ENCODE measurements around the gene DKK2.
"Not testable (repeated sequence)": the region's sequence is repeated elsewhere in the genome, so short reads cannot be mapped to it uniquely, and the experiment has no call there.

The DKK2 gene

GRCh38 chr4:106953036-106953705, 82.9 kb downstream of the DKK2 start:
- DNase-seq (ENCODE audit: insufficient read length, low spot score), result no peak
- TF ChIP-seq TAF1 (IDR thresholded peaks at IDR 0.05; ENCODE audit: low read depth, low read length), result no peak
- TF ChIP-seq POLR2A (IDR thresholded peaks at IDR 0.05; ENCODE audit: low read depth, low read length), result no peak
- TF ChIP-seq POU2F2 (IDR thresholded peaks at IDR 0.05; ENCODE audit: low read depth, low read length), result no peak
- no peak for TF ChIP-seq PAX5 (IDR thresholded peaks at IDR 0.05; ENCODE audit: insufficient read depth, low read length, severe bottlenecking)
- no peak for TF ChIP-seq POLR2AphosphoS5 (IDR thresholded peaks at IDR 0.05; ENCODE audit: low read depth, low read length)
- TF ChIP-seq SPI1 (IDR thresholded peaks at IDR 0.05; ENCODE audit: low read depth, low read length), result no peak
- FAIRE-seq, result no peak

- TF ChIP-seq PAX5 (IDR thresholded peaks at IDR 0.05; ENCODE audit: insufficient read depth, low read length, severe bottlenecking), result no peak
- no peak for TF ChIP-seq SPI1 (IDR thresholded peaks at IDR 0.05; ENCODE audit: low read depth, low read length)
- TF ChIP-seq POLR2A (IDR thresholded peaks at IDR 0.05; ENCODE audit: low read depth, low read length), result no peak
- no peak for TF ChIP-seq TAF1 (IDR thresholded peaks at IDR 0.05; ENCODE audit: low read depth, low read length)
- no peak for TF ChIP-seq POU2F2 (IDR thresholded peaks at IDR 0.05; ENCODE audit: low read depth, low read length)
- no peak for TF ChIP-seq POLR2AphosphoS5 (IDR thresholded peaks at IDR 0.05; ENCODE audit: low read depth, low read length)
- DNase-seq (ENCODE audit: insufficient read length, low spot score) (no peak), FAIRE-seq (no peak)
These were observed 84.2 kb downstream of the DKK2 start for GRCh38 chr4:106951891-106952290.

GRCh38 chr4:106941841-106942240, 94.3 kb downstream of the DKK2 start:
- DNase-seq (ENCODE audit: insufficient read length, low spot score) (no peak), FAIRE-seq (no peak)
- TF ChIP-seq TAF1 (IDR thresholded peaks at IDR 0.05; ENCODE audit: low read depth, low read length), result no peak
- TF ChIP-seq PAX5 (IDR thresholded peaks at IDR 0.05; ENCODE audit: insufficient read depth, low read length, severe bottlenecking), result no peak
- TF ChIP-seq POLR2A (IDR thresholded peaks at IDR 0.05; ENCODE audit: low read depth, low read length), result no peak
- no peak for TF ChIP-seq POLR2AphosphoS5 (IDR thresholded peaks at IDR 0.05; ENCODE audit: low read depth, low read length)
- TF ChIP-seq POU2F2 (IDR thresholded peaks at IDR 0.05; ENCODE audit: low read depth, low read length), result no peak
- no peak for TF ChIP-seq SPI1 (IDR thresholded peaks at IDR 0.05; ENCODE audit: low read depth, low read length)

GRCh38 chr4:106930522-106930921, 105.6 kb downstream of the DKK2 start:
- no peak for TF ChIP-seq POLR2A (IDR thresholded peaks at IDR 0.05; ENCODE audit: low read depth, low read length)
- TF ChIP-seq SPI1 (IDR thresholded peaks at IDR 0.05; ENCODE audit: low read depth, low read length), result no peak
- TF ChIP-seq POLR2AphosphoS5 (IDR thresholded peaks at IDR 0.05; ENCODE audit: low read depth, low read length), result no peak
- no peak for TF ChIP-seq POU2F2 (IDR thresholded peaks at IDR 0.05; ENCODE audit: low read depth, low read length)
- DNase-seq (ENCODE audit: insufficient read length, low spot score) (no peak), FAIRE-seq (no peak)

GRCh38 chr4:106929248-106929647, 106.9 kb downstream of the DKK2 start:
- FAIRE-seq, result no peak
- DNase-seq (ENCODE audit: insufficient read length, low spot score), result no peak
- TF ChIP-seq POLR2AphosphoS5 (IDR thresholded peaks at IDR 0.05; ENCODE audit: low read depth, low read length) (no peak), POU2F2 (IDR thresholded peaks at IDR 0.05; ENCODE audit: low read depth, low read length) (no peak), POLR2A (IDR thresholded peaks at IDR 0.05; ENCODE audit: low read depth, low read length) (no peak), SPI1 (IDR thresholded peaks at IDR 0.05; ENCODE audit: low read depth, low read length) (no peak), PAX5 (IDR thresholded peaks at IDR 0.05; ENCODE audit: insufficient read depth, low read length, severe bottlenecking) (no peak), TAF1 (IDR thresholded peaks at IDR 0.05; ENCODE audit: low read depth, low read length) (no peak)

- FAIRE-seq (no peak), DNase-seq (ENCODE audit: insufficient read length, low spot score) (no peak)
- TF ChIP-seq POLR2AphosphoS5 (IDR thresholded peaks at IDR 0.05; ENCODE audit: low read depth, low read length) (no peak), SPI1 (IDR thresholded peaks at IDR 0.05; ENCODE audit: low read depth, low read length) (no peak), POLR2A (IDR thresholded peaks at IDR 0.05; ENCODE audit: low read depth, low read length) (no peak), POU2F2 (IDR thresholded peaks at IDR 0.05; ENCODE audit: low read depth, low read length) (no peak), TAF1 (IDR thresholded peaks at IDR 0.05; ENCODE audit: low read depth, low read length) (no peak)
These were observed 121.9 kb downstream of the DKK2 start for GRCh38 chr4:106914223-106914622.

GRCh38 chr4:106909486-106910188, 126.5 kb downstream of the DKK2 start:
- FAIRE-seq, result no peak
- TF ChIP-seq TAF1 (IDR thresholded peaks at IDR 0.05; ENCODE audit: low read depth, low read length) (no peak), PAX5 (IDR thresholded peaks at IDR 0.05; ENCODE audit: insufficient read depth, low read length, severe bottlenecking) (no peak), POLR2A (IDR thresholded peaks at IDR 0.05; ENCODE audit: low read depth, low read length) (no peak), POLR2AphosphoS5 (IDR thresholded peaks at IDR 0.05; ENCODE audit: low read depth, low read length) (no peak), POU2F2 (IDR thresholded peaks at IDR 0.05; ENCODE audit: low read depth, low read length) (no peak), SPI1 (IDR thresholded peaks at IDR 0.05; ENCODE audit: low read depth, low read length) (no peak)
- DNase-seq (ENCODE audit: insufficient read length, low spot score), result no peak

- not testable (repeated sequence) for DNase-seq (ENCODE audit: insufficient read length, low spot score); FAIRE-seq
These were observed 128.1 kb downstream of the DKK2 start for GRCh38 chr4:106908049-106908448.

- DNase-seq (ENCODE audit: insufficient read length, low spot score) (no peak), FAIRE-seq (no peak)
- TF ChIP-seq TAF1 (IDR thresholded peaks at IDR 0.05; ENCODE audit: low read depth, low read length), result no peak
- no peak for TF ChIP-seq PAX5 (IDR thresholded peaks at IDR 0.05; ENCODE audit: insufficient read depth, low read length, severe bottlenecking)
- no peak for TF ChIP-seq POLR2AphosphoS5 (IDR thresholded peaks at IDR 0.05; ENCODE audit: low read depth, low read length)
- no peak for TF ChIP-seq POU2F2 (IDR thresholded peaks at IDR 0.05; ENCODE audit: low read depth, low read length)
- TF ChIP-seq POLR2A (IDR thresholded peaks at IDR 0.05; ENCODE audit: low read depth, low read length), result no peak
- no peak for TF ChIP-seq SPI1 (IDR thresholded peaks at IDR 0.05; ENCODE audit: low read depth, low read length)
These were observed 128.9 kb downstream of the DKK2 start for GRCh38 chr4:106907216-106907615.

GRCh38 chr4:106906728-106907127, 129.4 kb downstream of the DKK2 start:
- no peak for FAIRE-seq

More at GRCh38 chr4:106906728-106907127, 129.4 kb downstream of the DKK2 start:
- no peak for TF ChIP-seq POU2F2 (IDR thresholded peaks at IDR 0.05; ENCODE audit: low read depth, low read length)
- TF ChIP-seq TAF1 (IDR thresholded peaks at IDR 0.05; ENCODE audit: low read depth, low read length), result no peak
- no peak for TF ChIP-seq POLR2AphosphoS5 (IDR thresholded peaks at IDR 0.05; ENCODE audit: low read depth, low read length)
- TF ChIP-seq PAX5 (IDR thresholded peaks at IDR 0.05; ENCODE audit: insufficient read depth, low read length, severe bottlenecking), result no peak
- no peak for TF ChIP-seq POLR2A (IDR thresholded peaks at IDR 0.05; ENCODE audit: low read depth, low read length)
- TF ChIP-seq SPI1 (IDR thresholded peaks at IDR 0.05; ENCODE audit: low read depth, low read length), result no peak
- no peak for DNase-seq (ENCODE audit: insufficient read length, low spot score)
